ENCODE data around the gene DIS3.

Gene DIS3

DNA sequence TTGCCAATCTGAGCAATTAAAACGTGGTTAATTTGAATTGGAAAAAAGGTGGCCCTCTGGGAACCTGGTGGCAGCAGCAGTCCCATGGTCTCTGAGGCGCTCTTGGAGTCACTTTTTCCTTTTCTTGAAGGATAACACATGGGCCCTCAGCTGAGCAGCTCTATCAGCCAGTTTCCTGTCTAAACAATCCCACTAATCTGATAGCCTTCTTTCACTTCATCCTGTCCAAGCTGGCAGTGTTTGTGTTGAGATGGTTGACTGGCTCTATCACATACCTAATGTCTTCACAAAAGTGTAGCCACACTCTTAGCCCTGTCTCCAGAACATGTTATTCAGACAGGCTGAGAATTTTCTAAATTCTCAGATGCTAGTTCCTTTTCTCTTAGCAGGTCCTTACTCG, 64.9 kb downstream of the DIS3 start:
- no peak for TF ChIP-seq ZNF274 (IDR thresholded peaks at IDR 0.05; ENCODE audit: low read depth, low read length)
- H3K4me3 ChIP-seq (ENCODE audit: low read length): no peak overlapping the region

Data from GM08714 (cell line).